Mammary epithelial cell (primary cell): ENCODE data around the gene HEXIM2.

Experiments used
- CTCF ChIP-seq, 2 donors: IDR thresholded peaks in 1 of 2; conservative IDR thresholded peaks in 1 of 2; 2 replicates each; pipeline ENCODE4 v1.5.1; 2011 to 2012; ENCODE audit warnings: inconsistent platforms in 2 of 2, low read length in 2 of 2, mild to moderate bottlenecking in 2 of 2, control low read depth in 1 of 2, low read depth in 1 of 2; ENCODE audit not compliant: insufficient read depth in 1 of 2; ENCODE audit errors: extremely low read depth in 1 of 2
- EZH2 ChIP-seq: IDR thresholded peaks from 2 replicates; pipeline ENCODE4 v1.6.1; 2012; ENCODE audit warnings: low read length, inconsistent platforms, borderline replicate concordance

GRCh38 chr17:45127548-45128300, 34.0 kb upstream of the HEXIM2 start:
- TF ChIP-seq CTCF (conservative IDR thresholded peaks at IDR 0.05 in 1 of 2, IDR thresholded peaks at IDR 0.05 in 1 of 2; ENCODE audit: extremely low read depth in 1 of 2, insufficient read depth in 1 of 2, low read depth in 1 of 2, low read length in 2 of 2) (no peak), EZH2 (no peak)
